Mononuclear cell (primary cell): ENCODE data around the gene MAD2L1. TPM values are rescaled to one million over a fixed set of nuclear protein-coding genes. Genes with fewer than 3 reads are reported as not detected.
"Not testable (repeated sequence)": the region's sequence is repeated elsewhere in the genome, so short reads cannot be mapped to it uniquely, and the experiment has no call there.

Source experiments
- H3K27me3 ChIP-seq: 2 replicates; pipeline ENCODE4 v1.6.0; 2011; ENCODE audit warnings: low read length, control low read depth; ENCODE audit not compliant: insufficient read depth
- H3K4me1 ChIP-seq: 2 replicates; pipeline ENCODE4 v1.5.1; 2011; ENCODE audit warnings: mild to moderate bottlenecking, low read length, control low read depth; ENCODE audit not compliant: insufficient read depth
- H3K4me3 ChIP-seq: 2 replicates; pipeline ENCODE4 v1.5.1; 2011; ENCODE audit warnings: mild to moderate bottlenecking, low read length, moderate library complexity
- H3K9me3 ChIP-seq: 2 replicates; pipeline ENCODE4 v1.5.1; 2011; ENCODE audit warnings: low read depth, mild to moderate bottlenecking, control low read depth, low read length
- total RNA-seq: library from RNA; depleted of rRNA; stranded (reverse); fragments of >200 nt; gene quantifications from one replicate; pipeline ENCODE4 v1.2.3, GENCODE V29; 2012

MAD2L1 gene
- 5.5 TPM for total RNA-seq

GRCh38 chr4:120066517-120067340, at the start of gene MAD2L1:
Gene MAD2L1, minus strand, starts transcription at chr4:120066848. Its CDS starts 114 bp downstream, at chr4:120066734.
- H3K9me3 ChIP-seq: no peaks in the 10 kb centered on the region
- H3K4me1 ChIP-seq: peaks cover 24% of the 10 kb centered on the region
- peak within 1 kb of the TSS; percentile 66 for H3K4me3 ChIP-seq
- no peaks in the 10 kb centered on the region for H3K27me3 ChIP-seq

GRCh38 chr4:120111745-120112144, 45.1 kb upstream of the MAD2L1 start:
- H3K9me3 ChIP-seq: no peaks in the 10 kb centered on the region
- H3K27me3 ChIP-seq: no peaks in the 10 kb centered on the region
- H3K4me1 ChIP-seq: no peaks in the 10 kb centered on the region
- no peak overlapping the region for H3K4me3 ChIP-seq

- H3K4me3 ChIP-seq: no peak overlapping the region
- H3K27me3 ChIP-seq: no peaks in the 10 kb centered on the region
- H3K9me3 ChIP-seq: no peaks in the 10 kb centered on the region
- no peaks in the 10 kb centered on the region for H3K4me1 ChIP-seq
Measured at GRCh38 chr4:120109406-120109805, 42.8 kb upstream of the MAD2L1 start.

- H3K27me3 ChIP-seq: no peaks in the 10 kb centered on the region
- no peaks in the 10 kb centered on the region for H3K9me3 ChIP-seq
- H3K4me1 ChIP-seq: no peaks in the 10 kb centered on the region
- no peak overlapping the region for H3K4me3 ChIP-seq
Measured at GRCh38 chr4:120105472-120105871, 38.8 kb upstream of the MAD2L1 start.

- Histone ChIP-seq H3K4me1 (no peaks in the 10 kb centered on the region), H3K9me3 (no peaks in the 10 kb centered on the region), H3K4me3 (no peak overlapping the region), H3K27me3 (peaks cover 3% of the 10 kb centered on the region)
Measured at GRCh38 chr4:120096508-120097297, 30.1 kb upstream of the MAD2L1 start.

GRCh38 chr4:120088507-120088906, 21.9 kb upstream of the MAD2L1 start:
- Histone ChIP-seq H3K27me3 (peaks cover 2% of the 10 kb centered on the region), H3K4me1 (no peaks in the 10 kb centered on the region), H3K4me3 (no peak overlapping the region), H3K9me3 (no peaks in the 10 kb centered on the region)

- not testable (repeated sequence) for H3K27me3 ChIP-seq, H3K4me3 ChIP-seq, H3K9me3 ChIP-seq, H3K4me1 ChIP-seq
Measured at GRCh38 chr4:120088066-120088465, 21.4 kb upstream of the MAD2L1 start.

- H3K9me3 ChIP-seq: no peaks in the 10 kb centered on the region
- H3K4me1 ChIP-seq: no peaks in the 10 kb centered on the region
- H3K4me3 ChIP-seq: no peak overlapping the region
- peaks cover 4% of the 10 kb centered on the region for H3K27me3 ChIP-seq
Measured at GRCh38 chr4:120085705-120086104, 19.1 kb upstream of the MAD2L1 start.

GRCh38 chr4:120084327-120084726, 17.7 kb upstream of the MAD2L1 start:
- H3K4me3 ChIP-seq: no peak overlapping the region
- H3K4me1 ChIP-seq: no peaks in the 10 kb centered on the region
- peaks cover 4% of the 10 kb centered on the region for H3K27me3 ChIP-seq
- H3K9me3 ChIP-seq: no peaks in the 10 kb centered on the region

GRCh38 chr4:120083152-120083551, 16.5 kb upstream of the MAD2L1 start:
- no peaks in the 10 kb centered on the region for H3K9me3 ChIP-seq
- H3K4me1 ChIP-seq: no peaks in the 10 kb centered on the region
- peaks cover 4% of the 10 kb centered on the region for H3K27me3 ChIP-seq
- no peak overlapping the region for H3K4me3 ChIP-seq

GRCh38 chr4:120082251-120082650, 15.6 kb upstream of the MAD2L1 start:
- Histone ChIP-seq H3K4me3 (no peak overlapping the region), H3K4me1 (no peaks in the 10 kb centered on the region), H3K27me3 (peaks cover 4% of the 10 kb centered on the region), H3K9me3 (no peaks in the 10 kb centered on the region)

- Histone ChIP-seq H3K27me3 (peaks cover 4% of the 10 kb centered on the region), H3K9me3 (no peaks in the 10 kb centered on the region), H3K4me1 (no peaks in the 10 kb centered on the region), H3K4me3 (no peak overlapping the region)
Measured at GRCh38 chr4:120081726-120082125, 15.1 kb upstream of the MAD2L1 start.

- H3K4me3 ChIP-seq: no peak overlapping the region
- H3K4me1 ChIP-seq: no peaks in the 10 kb centered on the region
- peaks cover 4% of the 10 kb centered on the region for H3K27me3 ChIP-seq
- H3K9me3 ChIP-seq: no peaks in the 10 kb centered on the region
Measured at GRCh38 chr4:120080533-120080932, 13.9 kb upstream of the MAD2L1 start.

- H3K9me3 ChIP-seq: no peaks in the 10 kb centered on the region
- H3K4me1 ChIP-seq: no peaks in the 10 kb centered on the region
- H3K27me3 ChIP-seq: peaks cover 4% of the 10 kb centered on the region
- no peak overlapping the region for H3K4me3 ChIP-seq
Measured at GRCh38 chr4:120079839-120080520, 13.3 kb upstream of the MAD2L1 start.

GRCh38 chr4:120078216-120078615, 11.6 kb upstream of the MAD2L1 start:
- Histone ChIP-seq H3K27me3 (peaks cover 4% of the 10 kb centered on the region), H3K9me3 (no peaks in the 10 kb centered on the region), H3K4me1 (no peaks in the 10 kb centered on the region), H3K4me3 (no peak overlapping the region)
